ENCODE data around the gene ANXA4. TPM values are rescaled to one million over a fixed set of nuclear protein-coding genes. Genes with fewer than 3 reads are reported as not detected.

Gene ANXA4
- total RNA-seq, result 10 to 100 TPM; 61.8 to 79.4 (median 73.9) TPM

- no peaks in the 10 kb centered on the region for H3K9me3 ChIP-seq
- WGBS, 2 donors, result 0% methylated on average over 36 to 40 of the region's 75 CpGs
- H3K36me3 ChIP-seq, result no peaks in the 10 kb centered on the region
- peak within 1 kb of the TSS; percentile 59 to 92 (median 80) for H3K4me3 ChIP-seq
- DNase-seq (ENCODE audit: low spot score in 2 of 2), result peak; percentile 70 to 80
- H3K27me3 ChIP-seq, result no peaks in the 10 kb centered on the region
- H3K4me1 ChIP-seq, result peaks cover 0 to 37% (median 4%) of the 10 kb centered on the region in 4 donors
- H3K27ac ChIP-seq, result peak within 1 kb of the TSS; percentile 79 to 96 (median 92)
- TF ChIP-seq CTCF (IDR thresholded peaks at IDR 0.05) (no peak), EP300 (IDR thresholded peaks at IDR 0.05) (peak in 1 of 2 donors; percentile 81), POLR2A (IDR thresholded peaks at IDR 0.05) (peak; percentile 6 to 75)
These were observed at the start of gene ANXA4 for GRCh38 chr2:69741575-69742321. Gene ANXA4, plus strand, starts transcription at chr2:69742134. Its CDS starts 39,432 bp downstream, at chr2:69781566.

- H3K36me3 ChIP-seq, result no peaks in the 10 kb centered on the region
- H3K9me3 ChIP-seq, result no peaks in the 10 kb centered on the region
- no peak overlapping the region for H3K27ac ChIP-seq
- no peak for DNase-seq (ENCODE audit: low spot score in 2 of 2)
- TF ChIP-seq EP300 (IDR thresholded peaks at IDR 0.05) (no peak), CTCF (IDR thresholded peaks at IDR 0.05) (no peak), POLR2A (IDR thresholded peaks at IDR 0.05) (no peak)
- no peak overlapping the region for H3K4me3 ChIP-seq
- peaks cover 0 to 13% (median 6%) of the 10 kb centered on the region in 4 donors for H3K4me1 ChIP-seq
- WGBS, 2 donors, result 97 to 99% methylated on average over 2 of the region's 2 CpGs
- no peaks in the 10 kb centered on the region for H3K27me3 ChIP-seq
These were observed 49.5 kb upstream of the ANXA4 start for GRCh38 chr2:69692424-69692823.

GRCh38 chr2:69693059-69693774, 48.7 kb upstream of the ANXA4 start:
- Histone ChIP-seq H3K27me3 (no peaks in the 10 kb centered on the region), H3K4me1 (peaks cover 0 to 13% (median 6%) of the 10 kb centered on the region in 4 donors), H3K36me3 (no peaks in the 10 kb centered on the region), H3K4me3 (no peak overlapping the region), H3K27ac (no peak overlapping the region), H3K9me3 (no peaks in the 10 kb centered on the region)
- no peak for DNase-seq (ENCODE audit: low spot score in 2 of 2)
- 54 to 56% methylated on average over 4 of the region's 4 CpGs for WGBS, 2 donors
- TF ChIP-seq POLR2A (IDR thresholded peaks at IDR 0.05), result no peak
- TF ChIP-seq EP300 (IDR thresholded peaks at IDR 0.05), result no peak
- TF ChIP-seq CTCF (IDR thresholded peaks at IDR 0.05), result no peak

- no peak overlapping the region for H3K27ac ChIP-seq
These were observed 48.0 kb upstream of the ANXA4 start for GRCh38 chr2:69693775-69694450.

More at GRCh38 chr2:69693775-69694450, 48.0 kb upstream of the ANXA4 start:
- TF ChIP-seq POLR2A (IDR thresholded peaks at IDR 0.05) (no peak), EP300 (IDR thresholded peaks at IDR 0.05) (no peak), CTCF (IDR thresholded peaks at IDR 0.05) (no peak)
- H3K4me1 ChIP-seq, result peaks cover 0 to 13% (median 6%) of the 10 kb centered on the region in 4 donors
- no peak overlapping the region for H3K4me3 ChIP-seq
- H3K9me3 ChIP-seq, result no peaks in the 10 kb centered on the region
- 81 to 88% methylated on average over 6 of the region's 6 CpGs for WGBS, 2 donors
- no peak for DNase-seq (ENCODE audit: low spot score in 2 of 2)
- no peaks in the 10 kb centered on the region for H3K27me3 ChIP-seq
- H3K36me3 ChIP-seq, result no peaks in the 10 kb centered on the region

Measured in tibial nerve (tissue), 4 donors.